Peyer's patch (tissue), 4 donors: ENCODE results near the gene KCNC4. TPM values are rescaled to one million over a fixed set of nuclear protein-coding genes. Genes with fewer than 3 reads are reported as not detected.

ENCODE experiments used
- DNase-seq, 3 donors: peaks; one replicate each; pipeline ENCODE4 v3.0.0-alpha.2; 2017 to 2019
- H3K27ac ChIP-seq, 4 donors: fragments of 200-600 bp; sonication (generic); one replicate each; pipeline ENCODE4 v1.5.1; 2016 to 2019
- H3K27me3 ChIP-seq, 2 donors: fragments of 200-600 bp; sonication (generic); one replicate each; pipeline ENCODE4 v1.5.1; 2019
- H3K36me3 ChIP-seq, 3 donors: fragments of 200-600 bp; sonication (generic); one replicate each; pipeline ENCODE4 v1.5.1; 2016 to 2019
- H3K4me1 ChIP-seq, 4 donors: fragments of 200-600 bp; sonication (generic); one replicate each; pipeline ENCODE4 v1.5.1; 2016 to 2019
- H3K4me3 ChIP-seq, 4 donors: fragments of 200-600 bp; sonication (generic); 1 replicate in 3 of 4; 2 replicates in 1 of 4; pipeline ENCODE4 v1.5.1; 2016 to 2019; ENCODE audit warnings: mild to moderate bottlenecking in 1 of 4
- H3K9me3 ChIP-seq, 4 donors: fragments of 200-600 bp; sonication (generic); one replicate each; pipeline ENCODE4 v1.5.1; 2016 to 2019; ENCODE audit warnings: mild to moderate bottlenecking in 1 of 4
- POLR2A ChIP-seq, 2 donors: fragments of 450-650 bp; IDR thresholded peaks; one replicate each; pipeline ENCODE4 v1.5.1; 2017; ENCODE audit warnings: antibody characterized with exemption in 2 of 2, mild to moderate bottlenecking in 2 of 2, moderate library complexity in 2 of 2
- total RNA-seq, 4 donors: library from RNA; depleted of rRNA; stranded (reverse); fragments of >200 nt; gene quantifications; one replicate each; pipeline ENCODE4 v1.1.0, GENCODE V29; 2016
- TF ChIP-seq, protein P1 (sequence below), 6 experiments: fragments of 450-650 bp in 4 of 6; fragments of 200-600 bp in 2 of 6; sonication (generic) in 1 of 6; IDR thresholded peaks; one replicate each; pipeline ENCODE4 v1.5.1; 2017 to 2019; ENCODE audit warnings: antibody characterized with exemption in 6 of 6, mild to moderate bottlenecking in 3 of 6, moderate library complexity in 1 of 6

Gene KCNC4
- total RNA-seq, 4 donors from 2014 or later = 6.1 to 18.0 (median 10.4) TPM

GRCh38 chr1:110237386-110238152 is 27.5 kb downstream of the KCNC4 start:
- Histone ChIP-seq H3K4me3 (no peak overlapping the region), H3K9me3 (no peaks in the 10 kb centered on the region), H3K4me1 (peaks cover 0 to 12% (median 0%) of the 10 kb centered on the region in 4 donors), H3K27ac (no peak overlapping the region), H3K36me3 (peaks cover 0 to 8% (median 0%) of the 10 kb centered on the region in 3 donors), H3K27me3 (no peaks in the 10 kb centered on the region)
- TF ChIP-seq, protein P1, sequence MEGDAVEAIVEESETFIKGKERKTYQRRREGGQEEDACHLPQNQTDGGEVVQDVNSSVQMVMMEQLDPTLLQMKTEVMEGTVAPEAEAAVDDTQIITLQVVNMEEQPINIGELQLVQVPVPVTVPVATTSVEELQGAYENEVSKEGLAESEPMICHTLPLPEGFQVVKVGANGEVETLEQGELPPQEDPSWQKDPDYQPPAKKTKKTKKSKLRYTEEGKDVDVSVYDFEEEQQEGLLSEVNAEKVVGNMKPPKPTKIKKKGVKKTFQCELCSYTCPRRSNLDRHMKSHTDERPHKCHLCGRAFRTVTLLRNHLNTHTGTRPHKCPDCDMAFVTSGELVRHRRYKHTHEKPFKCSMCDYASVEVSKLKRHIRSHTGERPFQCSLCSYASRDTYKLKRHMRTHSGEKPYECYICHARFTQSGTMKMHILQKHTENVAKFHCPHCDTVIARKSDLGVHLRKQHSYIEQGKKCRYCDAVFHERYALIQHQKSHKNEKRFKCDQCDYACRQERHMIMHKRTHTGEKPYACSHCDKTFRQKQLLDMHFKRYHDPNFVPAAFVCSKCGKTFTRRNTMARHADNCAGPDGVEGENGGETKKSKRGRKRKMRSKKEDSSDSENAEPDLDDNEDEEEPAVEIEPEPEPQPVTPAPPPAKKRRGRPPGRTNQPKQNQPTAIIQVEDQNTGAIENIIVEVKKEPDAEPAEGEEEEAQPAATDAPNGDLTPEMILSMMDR (IDR thresholded peaks at IDR 0.05) = no peak
- TF ChIP-seq POLR2A (IDR thresholded peaks at IDR 0.05) = no peak
- peak in 1 of 3 donors; percentile 26 for DNase-seq

GRCh38 chr1:110239441-110240430 is 29.6 kb downstream of the KCNC4 start:
- no peaks in the 10 kb centered on the region for H3K9me3 ChIP-seq
- H3K4me3 ChIP-seq = no peak overlapping the region
- DNase-seq = peak in 1 of 3 donors; percentile 22
- H3K27me3 ChIP-seq = no peaks in the 10 kb centered on the region
- peaks cover 0 to 12% (median 0%) of the 10 kb centered on the region in 4 donors for H3K4me1 ChIP-seq
- no peaks in the 10 kb centered on the region for H3K36me3 ChIP-seq
- TF ChIP-seq, protein P1 (IDR thresholded peaks at IDR 0.05) = no peak
- TF ChIP-seq POLR2A (IDR thresholded peaks at IDR 0.05) = no peak
- no peak overlapping the region for H3K27ac ChIP-seq

- DNase-seq = peak in 1 of 3 donors; percentile 41
- no peak overlapping the region for H3K27ac ChIP-seq
- no peaks in the 10 kb centered on the region for H3K27me3 ChIP-seq
- H3K4me1 ChIP-seq = peaks cover 0 to 6% (median 0%) of the 10 kb centered on the region in 4 donors
- no peaks in the 10 kb centered on the region for H3K9me3 ChIP-seq
- TF ChIP-seq POLR2A (IDR thresholded peaks at IDR 0.05) = no peak
- TF ChIP-seq, protein P1 (IDR thresholded peaks at IDR 0.05) = no peak
- no peaks in the 10 kb centered on the region for H3K36me3 ChIP-seq
- H3K4me3 ChIP-seq = no peak overlapping the region
Observed at GRCh38 chr1:110240476-110241210, 30.5 kb downstream of the KCNC4 start.

DNA sequence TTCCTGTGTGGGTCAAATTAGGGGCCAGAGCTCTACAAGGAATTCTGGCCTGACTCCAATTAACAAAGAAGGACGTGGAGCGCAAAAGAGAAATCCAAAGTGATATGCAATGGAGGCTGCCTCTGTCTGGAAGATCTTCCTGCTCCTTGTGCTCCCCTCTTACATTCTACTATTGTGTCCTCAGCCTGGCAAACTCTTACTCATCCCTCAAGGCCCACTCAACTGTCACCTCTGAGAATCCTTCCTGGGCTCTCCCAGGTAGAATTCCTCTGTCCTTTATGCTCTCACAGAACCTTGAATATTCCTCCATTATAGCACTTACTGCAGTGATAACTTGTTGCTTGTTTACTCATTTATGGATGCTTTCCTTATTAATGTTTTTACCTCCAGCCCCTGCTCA is 31.4 kb downstream of the KCNC4 start:
- Histone ChIP-seq H3K4me3 (no peak overlapping the region), H3K27ac (no peak overlapping the region), H3K4me1 (no peaks in the 10 kb centered on the region), H3K36me3 (no peaks in the 10 kb centered on the region), H3K9me3 (no peaks in the 10 kb centered on the region), H3K27me3 (no peaks in the 10 kb centered on the region)
- no peak for DNase-seq
- TF ChIP-seq, protein P1 (IDR thresholded peaks at IDR 0.05) = no peak
- no peak for TF ChIP-seq POLR2A (IDR thresholded peaks at IDR 0.05)

DNA sequence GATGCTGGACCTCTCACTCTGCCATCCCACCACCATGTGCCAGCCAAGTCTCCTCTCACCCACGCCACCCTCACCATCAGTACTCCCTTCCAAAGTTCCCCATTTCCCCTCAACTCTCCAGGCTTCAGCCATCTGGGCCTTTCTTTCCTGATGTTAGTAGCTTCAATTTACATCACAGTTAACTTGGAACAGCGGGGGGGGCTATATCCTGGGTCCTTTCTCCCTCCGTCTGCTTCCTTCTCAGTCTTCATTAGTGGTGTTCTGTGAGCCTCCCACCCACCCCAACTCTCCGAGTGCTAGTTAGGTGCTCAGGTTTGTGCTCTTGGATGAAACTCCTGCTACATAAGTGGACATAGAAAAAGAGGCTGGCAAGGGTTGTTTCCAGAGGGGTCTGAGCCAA is 31.9 kb downstream of the KCNC4 start:
- no peak overlapping the region for H3K27ac ChIP-seq
- TF ChIP-seq, protein P1 (IDR thresholded peaks at IDR 0.05) = no peak
- no peak for TF ChIP-seq POLR2A (IDR thresholded peaks at IDR 0.05)
- no peak overlapping the region for H3K4me3 ChIP-seq
- H3K27me3 ChIP-seq = no peaks in the 10 kb centered on the region
- no peaks in the 10 kb centered on the region for H3K4me1 ChIP-seq
- H3K9me3 ChIP-seq = no peaks in the 10 kb centered on the region
- DNase-seq = no peak
- no peaks in the 10 kb centered on the region for H3K36me3 ChIP-seq
